Ramos (cell line): Measurements from ENCODE around the gene CETP.
"Not testable (repeated sequence)": the region's sequence is repeated elsewhere in the genome, so short reads cannot be mapped to it uniquely, and the experiment has no call there.

Experiments used
- in situ Hi-C: fragments of 300-500 bp; cut with MboI; formaldehyde crosslinking; loops from one replicate; pipeline ENCODE4 v1.14.3; 2022; ENCODE audit warnings: low sequenced_read_pairs; ENCODE audit not compliant: unreplicated experiment

Gene CETP

DNA sequence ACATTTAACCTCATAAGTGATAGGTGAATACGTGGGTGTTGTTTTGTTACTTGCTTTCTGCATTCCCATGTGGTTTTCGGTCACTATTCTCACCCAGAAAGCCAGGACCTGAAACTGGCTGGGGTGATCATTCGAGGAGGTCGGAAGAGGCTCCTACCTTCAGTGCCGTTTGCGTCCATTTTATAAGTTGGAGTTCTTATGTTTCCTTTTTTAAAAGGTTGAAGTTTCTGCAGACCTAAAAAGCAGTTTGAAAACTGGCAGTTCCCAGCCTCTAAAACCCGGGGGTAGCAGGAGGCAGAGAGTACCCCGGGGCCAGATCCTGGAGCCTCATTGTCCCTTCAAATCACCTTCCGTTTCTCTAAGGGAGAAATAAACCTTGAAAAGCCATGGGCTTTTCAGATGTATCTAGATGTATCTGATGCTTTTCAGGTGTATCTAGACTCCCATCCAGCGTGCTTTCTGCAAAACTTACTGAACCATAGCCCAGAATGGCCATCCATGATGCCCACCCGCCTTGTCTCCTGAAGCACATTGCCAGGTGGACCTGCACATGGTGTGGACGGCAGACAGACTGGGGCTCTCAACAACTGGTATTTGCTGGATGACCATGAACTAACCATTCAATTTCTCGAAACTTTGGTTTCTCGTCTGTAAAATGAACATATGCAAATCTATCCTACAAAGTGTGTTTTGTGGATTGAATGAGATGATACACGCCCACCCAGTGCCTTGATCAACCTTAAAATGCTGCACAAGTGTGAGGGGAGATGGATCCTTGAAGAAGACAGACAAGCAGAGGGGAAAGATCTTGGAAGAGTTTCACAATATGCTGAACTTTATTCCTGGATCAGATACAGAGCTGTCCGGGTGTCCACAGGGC is 28.9 kb downstream of the CETP start:
- in situ Hi-C loops = no loop called here

- in situ Hi-C loops = not testable (repeated sequence)
Measured at GRCh38 chr16:56992431-56992830, 30.7 kb downstream of the CETP start.

- in situ Hi-C loops = no loop called here
Measured at GRCh38 chr16:56993204-56993603, 31.5 kb downstream of the CETP start.

DNA sequence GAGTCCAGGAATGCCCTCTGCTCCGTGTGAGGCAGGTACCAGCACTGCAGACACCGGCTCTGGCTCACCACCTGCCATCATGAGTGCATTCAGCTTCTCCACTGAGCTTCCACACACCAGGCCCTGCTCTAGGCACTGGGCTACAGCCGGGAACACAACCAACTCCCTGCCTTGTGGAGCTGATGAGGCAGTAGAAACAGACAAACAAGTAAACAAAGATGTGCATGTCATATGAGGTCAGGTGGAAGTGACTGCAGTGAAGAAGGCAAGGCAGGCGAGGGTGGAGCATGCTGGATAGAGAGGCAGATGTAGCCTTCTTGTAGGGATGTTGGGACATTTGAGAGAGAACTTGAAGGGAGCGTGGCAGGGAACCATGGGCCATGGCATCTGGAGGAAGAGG is 32.6 kb downstream of the CETP start:
- in situ Hi-C loops = no loop called here

- in situ Hi-C loops = no loop called here
Measured at GRCh38 chr16:56995136-56995805, 33.5 kb downstream of the CETP start.

- in situ Hi-C loops = no loop called here
Measured at GRCh38 chr16:56997264-56997663, 35.5 kb downstream of the CETP start.

DNA sequence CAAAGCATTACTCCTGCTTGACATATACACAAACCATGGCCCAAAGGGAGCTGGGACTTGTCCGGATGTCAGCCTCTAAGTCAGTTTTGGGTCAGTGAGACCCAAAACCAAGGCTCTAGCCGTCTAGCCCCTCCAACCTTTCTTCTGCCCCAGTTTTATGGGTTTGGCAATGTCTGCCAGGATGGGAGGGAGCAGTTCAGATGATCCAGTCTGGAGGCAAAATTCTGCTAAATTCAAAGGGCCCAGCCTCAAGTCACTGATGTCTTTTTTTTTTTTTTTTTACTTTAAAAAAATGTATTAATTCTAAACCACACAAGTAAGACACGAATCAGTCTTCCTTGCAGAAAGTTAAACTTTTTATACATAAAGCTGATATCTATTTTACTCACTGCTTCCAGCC is 36.2 kb downstream of the CETP start:
- in situ Hi-C loops = no loop called here

DNA sequence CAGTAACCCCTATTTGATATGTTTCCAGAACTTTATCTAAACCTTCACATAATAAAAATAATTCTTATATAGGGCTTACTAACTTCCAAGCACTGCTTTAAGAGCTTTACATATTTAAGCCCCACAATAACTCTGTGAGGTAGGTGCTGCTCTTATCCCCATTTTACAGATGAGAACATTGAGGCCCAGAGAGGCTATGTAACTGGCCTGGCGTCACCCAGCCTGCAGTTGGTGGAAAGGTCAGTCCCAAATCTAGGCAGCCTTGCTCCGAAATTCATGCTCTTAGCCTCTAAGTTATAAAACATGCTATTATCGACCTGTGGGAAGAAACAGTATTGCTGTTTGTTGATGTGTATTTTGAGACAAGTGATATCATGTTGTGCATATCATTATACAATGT is 36.6 kb downstream of the CETP start:
- in situ Hi-C loops = no loop called here

- in situ Hi-C loops = no loop called here
Measured at GRCh38 chr16:56998861-56999260, 37.1 kb downstream of the CETP start.

DNA sequence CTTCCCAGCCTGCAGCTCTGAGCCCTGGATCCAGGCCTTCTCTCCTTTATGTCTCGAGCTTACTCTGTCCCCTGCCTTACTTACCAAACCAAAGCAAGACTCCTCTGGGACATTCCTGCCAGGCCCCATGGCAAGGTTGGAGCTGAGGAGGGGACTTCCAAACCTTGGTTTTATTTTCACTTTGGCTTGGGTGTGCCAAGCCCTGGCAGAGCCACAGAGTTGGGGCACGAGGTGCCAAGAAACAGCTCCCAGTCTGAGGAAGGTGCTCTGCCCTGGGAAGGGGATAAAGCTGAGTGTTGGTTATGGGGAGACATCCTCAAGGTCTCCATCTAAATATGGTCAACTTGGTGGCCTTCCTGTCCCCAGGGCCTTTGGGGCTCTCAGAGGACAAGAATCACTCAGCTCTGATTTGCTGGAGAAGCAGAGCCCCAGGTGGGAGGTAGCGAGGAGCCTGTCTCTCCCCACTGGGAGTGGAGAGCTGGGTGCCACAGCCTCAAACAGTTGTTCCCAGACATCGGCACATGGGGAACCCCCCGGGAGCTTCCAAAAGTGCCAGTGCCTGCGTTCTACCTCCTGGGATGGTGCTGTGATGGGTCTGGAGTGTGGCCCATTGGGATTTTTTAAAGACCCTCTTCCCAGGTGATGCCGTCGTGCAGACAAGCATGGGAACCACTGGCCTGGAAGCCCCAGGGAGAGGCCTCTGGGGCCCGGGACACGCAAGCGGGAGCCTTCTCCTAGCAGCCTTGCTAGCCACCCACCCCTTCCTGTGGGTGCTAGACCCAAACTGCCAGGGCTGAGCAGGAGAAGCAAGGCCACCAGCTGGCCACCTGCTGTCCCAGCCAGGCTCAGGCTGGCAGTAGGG is 37.9 kb downstream of the CETP start:
- in situ Hi-C loops = no loop called here

DNA sequence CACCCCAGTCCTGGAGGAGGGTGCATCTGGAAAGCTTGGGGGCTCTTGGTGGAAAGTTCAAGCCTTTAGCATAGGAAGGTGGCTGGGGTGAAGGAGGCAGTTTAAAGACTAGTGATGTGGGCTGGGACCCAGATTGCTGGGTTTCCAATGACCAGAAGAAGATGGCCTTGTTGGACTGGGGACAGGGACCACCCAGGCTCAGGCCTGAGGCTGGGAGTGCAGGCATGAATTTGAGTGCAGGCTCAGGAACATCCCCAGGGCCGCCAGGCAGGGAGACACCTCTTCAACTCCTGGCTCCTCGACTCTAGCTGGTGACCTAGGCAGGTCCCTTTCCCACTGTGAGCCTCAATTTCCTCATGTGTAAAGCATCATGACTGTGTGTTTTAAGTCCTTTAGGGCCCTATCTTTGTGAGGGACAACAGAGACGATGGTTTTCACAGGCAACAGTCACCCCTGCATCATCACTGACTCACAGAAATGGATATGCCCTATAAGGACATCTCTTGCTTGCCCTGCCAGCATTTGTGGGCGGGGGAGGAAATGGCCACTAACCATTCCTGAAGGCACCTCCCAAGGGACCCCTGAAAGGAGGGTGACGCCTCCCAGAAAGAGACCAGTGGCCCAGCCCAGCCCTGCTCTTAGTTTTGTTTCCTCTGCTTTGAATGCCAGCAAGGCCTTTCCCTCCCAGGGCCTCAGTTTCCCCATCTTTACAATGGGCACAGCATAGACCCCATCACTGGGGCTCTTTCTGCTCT is 38.7 kb downstream of the CETP start:
- in situ Hi-C loops = no loop called here

GRCh38 chr16:57001026-57001679 is 39.4 kb downstream of the CETP start:
- in situ Hi-C loops = no loop called here

- in situ Hi-C loops = no loop called here
Measured at GRCh38 chr16:57003439-57004386, 42.0 kb downstream of the CETP start.

- in situ Hi-C loops = no loop called here
Measured at GRCh38 chr16:57004387-57005250, 42.9 kb downstream of the CETP start.

- in situ Hi-C loops = not testable (repeated sequence)
Measured at GRCh38 chr16:57005597-57005996, 43.8 kb downstream of the CETP start.

GRCh38 chr16:57007050-57007449 is 45.3 kb downstream of the CETP start:
- in situ Hi-C loops = no loop called here

- in situ Hi-C loops = no loop called here
Measured at GRCh38 chr16:57007530-57007929, 45.8 kb downstream of the CETP start.

- in situ Hi-C loops = no loop called here
Measured at GRCh38 chr16:57008440-57008839, 46.7 kb downstream of the CETP start.
